SKM-1 treated with dmso at 0.1 percent for 144 hours (cell line): Measurements from ENCODE around the gene OPTN.
"Not testable (repeated sequence)": the region's sequence is repeated elsewhere in the genome, so short reads cannot be mapped to it uniquely, and the experiment has no call there.

ENCODE experiments used
- DNase-seq: peaks from one replicate; lab custom pipeline; 2025; ENCODE audit not compliant: unreplicated experiment; lab: John Stamatoyannopoulos, UW

Gene OPTN

DNA sequence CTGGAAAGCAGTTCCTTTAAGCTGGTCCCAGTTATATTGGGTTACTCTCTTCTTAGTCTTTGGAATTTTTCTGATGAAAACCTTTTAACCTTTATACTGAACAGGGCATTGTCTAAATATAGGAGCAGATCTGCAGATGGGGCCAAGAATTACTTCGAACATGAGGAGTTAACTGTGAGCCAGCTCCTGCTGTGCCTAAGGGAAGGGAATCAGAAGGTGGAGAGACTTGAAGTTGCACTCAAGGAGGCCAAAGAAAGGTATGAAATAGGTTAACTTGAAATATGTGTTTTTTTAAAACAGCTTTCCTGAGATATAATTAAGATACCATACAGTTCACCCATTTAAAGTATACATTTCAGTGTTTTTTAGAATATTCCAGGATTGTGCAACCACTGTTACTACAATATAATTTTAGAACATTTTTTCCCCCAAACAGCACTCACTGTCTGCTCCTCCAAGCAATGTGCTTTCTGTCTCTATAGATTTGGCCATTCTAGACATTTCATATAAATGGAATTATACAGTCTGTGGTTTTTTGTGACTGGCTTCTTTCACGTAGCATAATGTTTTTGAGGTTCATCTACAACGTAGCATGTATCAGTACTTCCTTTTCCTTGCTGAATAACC is 18.9 kb downstream of the OPTN start:
- no peak for DNase-seq

DNA sequence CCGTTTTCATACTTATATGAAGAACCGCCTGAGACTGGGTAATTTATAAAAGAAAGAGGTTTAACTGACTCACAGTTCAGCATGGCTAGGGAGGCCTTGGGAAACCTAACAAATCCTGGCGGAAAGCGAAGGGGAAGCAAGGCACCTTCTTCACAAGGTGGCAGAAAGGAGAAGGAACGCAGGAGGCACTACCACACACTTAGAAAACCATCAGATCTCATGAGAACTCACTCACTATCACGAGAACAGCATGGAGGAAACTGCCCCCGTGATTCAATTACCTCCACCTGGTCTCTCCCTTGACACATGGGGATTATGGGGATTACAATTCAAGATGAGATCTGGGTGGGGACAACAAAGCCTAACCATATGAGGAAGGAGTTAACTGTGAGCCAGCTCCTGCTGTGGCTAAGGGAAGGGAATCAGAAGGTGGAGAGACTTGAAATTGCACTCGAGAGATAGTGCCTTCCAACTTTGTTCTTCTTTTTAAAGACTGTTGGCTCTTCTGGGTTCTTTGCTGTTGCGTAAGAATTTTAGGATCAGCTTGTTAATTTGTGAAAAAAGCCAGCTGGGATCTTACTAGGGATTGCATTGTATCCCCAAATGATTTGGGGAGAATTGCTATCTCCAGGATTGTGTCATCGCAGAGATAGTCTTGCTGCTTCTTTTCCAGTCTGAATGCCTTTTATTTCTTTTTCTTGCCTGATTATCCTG is 21.0 kb downstream of the OPTN start:
- DNase-seq, result no peak

DNA sequence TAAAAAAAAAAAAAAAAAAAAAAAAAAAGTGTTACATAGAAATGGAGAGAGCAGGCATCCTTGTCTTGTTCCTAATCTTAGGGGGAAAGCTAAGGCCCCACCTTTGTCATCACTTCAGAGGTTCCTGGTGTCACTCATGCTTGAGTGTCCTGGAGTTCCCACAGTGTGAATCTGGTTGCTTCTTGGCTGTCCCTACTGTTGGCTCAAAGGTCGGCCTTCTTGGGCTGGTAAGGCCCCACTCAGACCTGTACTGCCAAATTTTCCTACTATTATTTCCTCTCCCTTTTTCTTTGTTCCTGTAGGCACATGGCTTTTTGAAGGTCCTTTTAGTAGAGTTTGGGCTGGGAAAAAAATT is 21.5 kb downstream of the OPTN start:
- DNase-seq, result no peak

DNA sequence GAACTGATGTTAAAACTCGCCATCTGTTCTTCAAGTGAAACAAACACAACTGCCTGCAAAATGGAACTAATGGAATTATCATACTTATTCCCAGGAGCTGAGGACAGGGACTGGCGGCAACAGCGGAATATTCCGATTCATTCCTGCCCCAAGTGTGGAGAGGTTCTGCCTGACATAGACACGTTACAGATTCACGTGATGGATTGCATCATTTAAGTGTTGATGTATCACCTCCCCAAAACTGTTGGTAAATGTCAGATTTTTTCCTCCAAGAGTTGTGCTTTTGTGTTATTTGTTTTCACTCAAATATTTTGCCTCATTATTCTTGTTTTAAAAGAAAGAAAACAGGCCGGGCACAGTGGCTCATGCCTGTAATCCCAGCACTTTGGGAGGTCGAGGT is 36.7 kb downstream of the OPTN start:
- DNase-seq, result no peak

DNA sequence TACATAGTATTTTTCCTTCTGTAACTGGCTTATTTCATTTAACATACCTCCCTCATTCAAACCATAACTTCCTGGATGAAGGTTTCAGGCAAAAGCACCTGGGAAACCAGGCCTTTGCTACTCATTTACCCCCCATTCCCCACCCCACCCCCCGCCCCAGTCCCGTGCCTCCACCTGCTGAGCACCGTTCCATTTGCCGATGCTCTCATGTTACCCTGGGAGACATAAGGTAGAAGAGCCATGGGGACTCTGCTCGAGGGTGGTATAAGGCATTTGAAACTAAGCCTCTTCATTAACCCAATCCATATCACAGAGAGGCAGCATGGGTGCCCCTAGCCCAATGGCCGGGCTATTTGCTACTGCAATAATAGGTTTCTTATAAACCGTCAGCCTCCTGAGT is 39.2 kb downstream of the OPTN start:
- DNase-seq, result no peak

DNA sequence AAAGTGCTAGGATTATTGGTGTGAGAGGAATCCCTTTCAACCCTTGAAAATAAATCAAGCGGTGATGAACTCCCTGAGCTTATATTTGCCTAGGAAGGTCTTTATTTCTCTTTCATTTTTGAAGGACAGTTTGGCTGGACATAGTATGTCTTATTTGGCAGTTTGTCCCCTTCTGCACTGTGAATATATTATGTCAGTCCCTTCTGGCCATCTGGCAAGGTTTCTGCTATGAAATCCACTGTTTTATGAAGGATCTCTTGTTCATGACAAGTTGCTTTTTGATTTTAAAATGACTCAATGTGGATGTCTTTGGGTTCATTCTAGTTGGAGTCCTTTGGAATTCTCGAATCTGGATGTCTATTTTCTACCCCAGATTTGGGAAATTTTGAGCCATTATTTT is 39.7 kb downstream of the OPTN start:
- no peak for DNase-seq

DNA sequence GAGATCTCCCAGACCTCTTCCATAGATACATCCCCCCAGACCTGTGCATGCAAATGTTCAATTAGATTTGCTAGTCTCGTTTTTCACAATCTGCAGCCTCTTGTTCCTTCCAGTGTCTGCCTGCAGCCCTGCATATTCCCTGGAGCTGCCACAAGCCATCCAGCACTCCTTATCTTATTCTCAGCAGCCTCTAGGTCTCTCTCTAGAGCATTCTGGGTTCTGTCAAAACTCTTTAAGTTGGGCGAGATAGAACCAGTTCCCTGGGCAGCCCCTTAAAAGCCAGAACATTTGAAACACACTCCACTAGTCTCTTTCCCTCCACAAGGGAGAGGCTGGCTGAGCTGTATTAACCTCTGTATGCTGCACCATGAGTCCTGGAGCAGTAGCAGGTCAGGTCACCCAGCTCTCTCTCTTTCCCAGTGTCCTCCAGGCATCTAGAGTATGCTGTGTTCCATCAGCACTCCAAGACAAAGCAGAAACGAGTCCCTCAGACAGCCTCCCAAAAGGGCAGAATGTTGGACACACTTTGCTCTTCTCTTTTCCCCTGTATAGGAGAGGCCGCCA is 40.7 kb downstream of the OPTN start:
- DNase-seq, result no peak

DNA sequence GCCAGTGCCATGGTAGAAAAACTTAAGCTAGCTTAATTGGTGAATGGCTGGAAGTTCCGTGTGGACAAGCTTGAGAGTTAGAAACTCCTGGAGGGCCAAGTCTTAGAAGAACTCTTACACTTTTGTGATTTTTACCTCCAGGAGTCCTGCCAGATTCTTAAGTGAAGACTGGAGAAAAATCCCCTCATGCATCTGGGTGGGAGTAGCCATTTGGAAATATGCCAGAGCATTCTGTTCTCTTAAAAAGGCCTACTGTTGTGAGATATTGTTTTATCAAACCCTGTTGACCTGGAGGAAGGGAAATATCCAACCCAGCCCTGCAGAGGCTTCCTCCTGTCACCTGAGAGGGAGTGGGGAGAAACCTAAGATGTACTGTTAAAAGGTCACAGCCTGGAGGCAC is 43.8 kb downstream of the OPTN start:
- no peak for DNase-seq

DNA sequence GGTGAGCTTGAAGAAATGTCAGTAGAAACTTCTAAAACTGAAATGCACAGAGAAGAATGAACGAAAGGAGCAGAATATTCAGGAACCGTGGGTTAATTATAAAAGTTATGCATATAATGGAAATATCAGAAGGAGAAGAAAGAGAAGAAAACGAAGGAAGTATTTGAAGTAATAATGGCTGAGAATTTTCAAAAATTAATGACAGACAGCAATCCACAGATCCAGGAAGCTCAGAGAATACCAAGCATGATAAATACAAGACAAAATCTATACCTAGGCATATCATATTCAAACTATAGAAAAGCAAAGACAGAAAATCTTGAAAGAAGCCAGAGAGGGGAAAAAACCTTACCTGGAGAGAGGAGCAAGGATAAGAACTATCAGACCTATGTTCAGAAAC is 44.9 kb downstream of the OPTN start:
- DNase-seq, result no peak

DNA sequence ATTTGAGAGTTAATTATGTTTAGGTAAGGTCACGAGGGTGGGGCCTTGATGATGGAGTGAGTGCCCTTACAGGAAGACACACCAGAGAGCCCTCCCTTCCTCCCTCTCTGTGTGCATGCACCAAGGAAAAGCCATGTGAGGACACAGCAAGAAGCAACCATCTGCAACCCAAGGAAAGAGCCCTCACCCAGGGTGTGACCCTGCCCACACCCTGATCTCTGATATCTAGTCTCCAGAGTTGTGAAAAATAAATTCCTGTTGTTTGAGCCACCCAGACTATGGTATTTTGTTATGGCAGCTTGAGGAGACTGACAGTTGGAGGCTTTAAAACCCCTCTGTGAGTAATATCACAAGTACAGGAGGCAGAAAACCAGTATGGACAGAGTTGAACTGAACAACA is 46.4 kb downstream of the OPTN start:
- no peak for DNase-seq

DNA sequence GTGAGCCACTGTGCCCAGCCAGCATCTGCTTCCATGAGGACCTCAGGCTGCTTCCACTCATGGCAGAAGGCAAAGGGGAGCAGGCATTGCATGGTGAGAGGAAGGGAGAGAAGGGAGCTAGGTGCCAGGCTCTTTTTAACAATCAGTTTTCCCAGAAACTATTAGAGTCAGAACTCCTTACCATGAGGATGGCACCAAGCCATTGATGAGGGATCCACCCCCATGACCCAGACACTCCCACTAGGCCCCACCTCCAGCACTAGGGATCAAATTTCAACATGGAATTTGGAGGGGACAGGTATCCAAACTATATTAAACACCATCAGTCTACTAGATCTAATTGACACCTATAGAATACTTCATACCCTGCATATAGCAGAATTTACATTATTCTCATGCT is 47.2 kb downstream of the OPTN start:
- DNase-seq, result no peak

DNA sequence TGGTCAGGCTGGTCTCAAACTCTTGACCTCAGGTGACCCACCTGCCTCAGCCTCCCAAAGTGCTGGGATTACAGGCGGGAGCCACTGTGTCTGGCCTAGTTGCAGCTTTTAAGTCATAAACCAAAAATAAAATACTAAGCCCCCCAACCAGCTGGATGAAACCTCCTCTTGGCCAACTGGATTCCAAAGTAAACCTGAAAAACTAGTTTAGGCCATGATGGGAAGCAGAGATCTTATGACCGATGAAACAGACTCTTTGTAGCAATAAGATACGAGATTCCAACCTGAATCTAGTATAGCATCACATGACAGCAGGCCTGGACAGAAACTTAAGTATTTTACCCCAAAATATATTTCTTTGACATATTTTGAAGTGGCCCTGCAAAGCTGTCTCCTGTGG is 52.3 kb downstream of the OPTN start:
- DNase-seq, result no peak

DNA sequence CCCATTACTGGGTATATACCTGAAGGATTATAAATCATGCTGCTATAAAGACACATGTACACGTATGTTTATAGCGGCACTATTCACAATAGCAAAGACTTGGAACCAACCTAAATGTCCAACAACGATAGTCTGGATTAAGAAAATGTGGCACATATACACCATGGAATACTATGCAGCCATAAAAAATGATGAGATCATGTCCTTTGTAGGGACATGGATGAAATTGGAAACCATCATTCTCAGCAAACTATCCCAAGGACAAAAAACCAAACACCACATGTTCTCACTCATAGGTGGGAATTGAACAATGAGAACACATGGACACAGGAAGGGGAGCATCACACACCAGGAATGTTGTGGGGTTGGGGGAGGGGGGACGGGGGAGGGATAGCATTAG is 55.9 kb downstream of the OPTN start:
- not testable (repeated sequence) for DNase-seq

DNA sequence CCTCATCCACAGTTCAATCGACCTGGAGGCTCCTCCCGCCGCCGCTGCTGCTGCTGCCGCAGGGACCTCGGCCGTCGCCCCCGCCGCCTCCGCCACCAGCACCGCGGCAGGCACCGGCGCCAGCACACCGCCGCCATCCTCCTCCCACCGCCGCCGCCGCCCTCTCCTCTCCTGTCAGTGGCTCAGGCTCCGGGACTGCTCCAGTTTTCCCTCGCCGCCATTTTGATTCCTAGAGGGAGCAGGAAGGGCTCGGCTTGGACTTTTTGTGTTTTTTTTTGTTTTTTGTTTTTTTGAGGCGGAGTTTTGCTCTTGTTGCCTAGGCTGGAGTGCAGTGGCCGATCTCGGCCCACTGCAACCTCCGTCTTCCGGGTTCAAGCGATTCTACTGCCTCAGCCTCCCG is 58.4 kb downstream of the OPTN start:
- no peak for DNase-seq

DNA sequence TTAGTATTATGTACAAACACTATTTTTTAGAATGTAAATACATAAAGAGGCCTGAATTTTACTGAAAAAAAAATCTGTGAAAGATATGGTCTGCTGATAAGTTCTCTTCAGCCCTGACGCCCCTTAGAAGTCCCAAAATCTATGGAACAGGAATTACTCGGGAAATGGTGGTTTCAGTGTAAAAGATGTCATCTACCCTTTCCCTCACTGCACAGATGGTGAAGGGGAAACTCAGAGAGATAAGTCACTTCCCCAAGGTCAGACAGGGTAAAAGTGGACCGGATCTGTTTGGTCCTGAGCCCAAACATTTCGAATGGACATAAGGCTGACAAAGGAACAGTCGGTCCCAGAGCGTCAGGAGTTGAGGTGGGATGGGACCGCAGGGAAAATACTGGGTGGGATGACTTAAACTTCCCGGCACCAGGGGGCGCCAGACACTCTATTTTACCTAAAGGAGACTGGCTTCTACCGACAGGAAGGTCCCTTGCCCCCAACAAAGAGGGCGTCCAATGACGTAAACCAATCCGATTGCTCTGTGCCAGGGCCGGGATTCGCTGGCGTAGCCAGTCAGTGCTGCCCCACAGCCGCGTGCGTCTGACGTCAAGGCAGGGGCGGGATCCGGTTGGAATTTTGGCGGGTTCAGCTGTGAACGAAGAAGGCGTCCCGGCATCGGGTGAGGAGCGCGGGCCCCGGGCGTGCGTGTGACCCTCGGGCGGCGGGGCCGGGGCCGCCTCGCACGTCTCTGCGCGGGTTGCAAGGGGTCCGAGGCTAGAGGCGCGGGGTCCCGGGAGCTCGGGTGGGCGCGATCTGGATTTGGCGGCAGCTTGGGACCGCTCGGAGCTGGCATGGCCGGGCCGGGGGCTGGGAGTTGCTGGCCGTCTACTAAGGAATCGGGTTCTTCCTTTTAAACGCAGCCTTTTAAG is 61.2 kb downstream of the OPTN start, which contains the start of gene MCM10:
MCM10 (plus strand) TSS at position 625 of the 923 bp plus-strand sequence. CDS start 2,645 bp downstream, outside the sequence.
- peak; percentile 87 for DNase-seq

DNA sequence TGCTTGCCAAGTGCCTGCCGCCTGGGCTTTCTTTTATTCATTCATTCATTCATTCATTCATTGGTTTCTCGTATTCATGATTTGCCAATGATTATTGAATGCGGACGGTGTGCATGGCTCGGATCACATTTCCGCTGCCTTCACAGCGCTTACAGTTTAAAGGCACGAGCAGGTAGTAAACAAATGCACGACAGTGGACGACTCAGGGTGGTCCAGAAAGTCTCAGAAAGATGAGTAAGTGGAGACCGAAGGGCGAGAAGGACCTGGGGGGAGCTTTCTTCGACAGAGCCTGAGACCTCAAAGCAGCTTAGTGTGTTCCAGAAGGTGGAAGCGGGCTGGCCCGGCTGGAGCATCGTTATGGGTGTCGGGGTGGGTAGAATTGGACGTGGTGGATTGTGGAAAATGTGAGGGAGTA is 61.9 kb downstream of the OPTN start:
- DNase-seq, result no peak

DNA sequence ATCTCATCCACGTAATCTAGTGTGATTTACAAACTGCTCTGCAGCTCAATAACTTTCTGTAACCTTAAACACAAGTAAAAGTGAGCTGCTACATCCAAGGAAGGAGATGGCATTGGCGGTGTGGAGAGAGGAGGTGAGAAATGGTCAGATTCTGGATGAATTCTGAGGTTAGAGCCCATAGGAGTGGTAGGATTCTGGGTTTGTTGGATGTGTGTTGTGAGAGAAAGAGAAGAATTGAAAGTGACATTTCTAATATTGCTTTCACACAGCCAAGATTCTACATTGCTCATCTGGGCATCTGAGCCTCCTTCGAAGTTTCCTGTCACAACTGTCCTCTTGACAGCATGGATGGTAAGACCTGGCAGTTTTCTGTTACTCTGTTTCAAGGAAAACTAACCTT is 63.9 kb downstream of the OPTN start:
- DNase-seq, result no peak

DNA sequence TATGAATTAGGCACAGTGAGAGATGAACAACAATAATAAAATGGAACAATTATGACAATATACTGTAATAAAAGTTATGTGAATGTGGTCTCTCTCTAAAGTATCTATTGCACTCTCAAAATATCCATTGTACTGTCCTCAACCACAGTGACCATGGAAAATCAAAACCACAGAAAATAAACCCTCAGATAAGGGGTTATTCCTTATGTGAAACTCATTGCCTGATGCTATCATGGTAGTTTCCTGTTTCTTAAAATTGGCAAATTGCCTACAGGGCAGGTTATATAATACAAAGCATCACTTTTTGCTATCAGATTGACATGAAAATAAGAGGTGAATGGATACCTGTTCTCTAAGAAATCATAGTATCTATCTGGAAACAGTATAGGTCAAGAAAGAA is 65.2 kb downstream of the OPTN start:
- DNase-seq, result no peak

DNA sequence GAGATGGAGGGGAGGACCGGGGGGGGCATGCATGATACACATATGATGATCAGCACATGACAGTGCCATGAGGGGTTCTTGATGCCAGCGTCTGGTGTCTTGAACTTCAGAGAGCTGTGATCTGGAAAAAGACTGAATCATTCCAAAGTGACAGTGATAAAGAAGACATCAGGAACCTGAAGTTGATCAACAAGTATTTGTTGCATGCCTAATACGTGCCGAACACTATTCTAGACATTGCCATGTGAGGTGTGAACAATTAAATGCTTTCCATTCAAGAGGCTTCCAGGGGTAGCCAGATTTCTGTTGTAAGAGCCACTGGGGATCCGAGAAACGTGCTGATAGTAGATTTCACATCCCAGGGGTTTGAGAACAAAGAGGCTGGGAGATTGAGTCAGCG is 67.6 kb downstream of the OPTN start:
- DNase-seq, result no peak

DNA sequence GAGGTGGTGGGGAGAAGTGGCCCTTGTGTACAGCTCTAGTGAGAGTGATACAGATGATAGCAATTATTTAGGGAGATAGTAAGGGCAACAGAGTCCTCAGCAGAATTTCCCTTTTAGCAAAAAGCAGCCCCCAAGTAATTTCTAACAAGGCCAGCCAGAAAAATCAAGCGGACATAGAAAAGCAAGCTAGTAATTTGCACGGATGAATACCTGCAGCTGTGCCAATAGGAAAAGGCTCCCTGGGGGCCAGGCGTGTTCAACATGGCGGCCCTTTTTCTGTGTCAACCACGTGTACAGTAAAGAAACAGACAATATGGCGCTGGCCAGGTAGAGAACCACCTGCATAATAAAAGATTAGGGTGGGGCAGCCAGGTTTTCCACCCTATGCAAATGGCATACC is 68.8 kb downstream of the OPTN start:
- no peak for DNase-seq

DNA sequence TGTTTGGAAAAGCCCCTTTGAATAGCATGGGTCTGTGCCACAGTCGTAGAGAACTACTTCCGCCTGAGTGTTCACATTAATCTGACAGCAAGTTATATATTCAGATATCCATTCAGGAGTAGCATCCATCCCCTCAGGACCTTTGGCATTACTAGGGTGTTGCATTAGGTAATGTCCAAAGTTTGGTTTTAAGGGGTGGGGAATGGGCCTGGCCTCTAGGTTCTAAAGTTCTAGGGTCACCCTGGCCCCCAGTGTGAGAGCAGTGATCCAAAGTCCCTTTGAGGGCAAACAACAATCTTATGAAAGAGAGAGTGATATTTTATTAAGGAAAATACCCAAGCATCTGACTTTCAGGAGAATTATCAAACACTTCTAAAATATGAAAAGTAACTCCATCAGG is 73.7 kb downstream of the OPTN start:
- DNase-seq, result no peak

DNA sequence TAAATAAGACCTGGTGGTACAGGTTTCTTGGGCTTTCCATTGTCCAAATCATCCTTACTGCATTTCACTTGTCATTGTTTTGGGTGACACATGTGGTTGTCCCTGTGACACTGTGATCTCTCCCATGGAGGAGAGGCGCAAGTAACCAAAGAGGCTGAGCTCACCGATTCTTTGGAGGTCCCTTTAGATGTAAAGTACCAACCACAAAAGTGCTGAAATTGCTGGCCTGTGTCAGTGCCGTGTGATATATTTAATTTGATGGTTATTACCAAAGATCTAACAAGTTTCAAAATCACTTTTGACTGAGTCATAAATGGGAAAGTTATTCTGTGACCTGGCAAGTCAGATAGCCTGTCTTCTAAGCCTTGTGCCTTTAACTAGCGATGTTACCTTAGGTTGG is 80.8 kb downstream of the OPTN start:
- DNase-seq, result no peak
